ENCODE results near the gene CSNK1G1.
"Not testable (repeated sequence)": the region's sequence is repeated elsewhere in the genome, so short reads cannot be mapped to it uniquely, and the experiment has no call there.

CSNK1G1 gene

GRCh38 chr15:64285871-64286270 lies 70.1 kb downstream of the CSNK1G1 start:
- no peak for DNase-seq

GRCh38 chr15:64285150-64285549 lies 70.8 kb downstream of the CSNK1G1 start:
- no peak for DNase-seq

GRCh38 chr15:64284042-64284441 lies 71.9 kb downstream of the CSNK1G1 start:
- peak in 1 of 2 donors; percentile 71 for DNase-seq

GRCh38 chr15:64282701-64283100 lies 73.3 kb downstream of the CSNK1G1 start:
- no peak for DNase-seq

GRCh38 chr15:64279131-64279530 lies 76.8 kb downstream of the CSNK1G1 start:
- no peak for DNase-seq

- DNase-seq: no peak
Observed at GRCh38 chr15:64275934-64276333, 80.0 kb downstream of the CSNK1G1 start.

- DNase-seq: peak in 1 of 2 donors; percentile 33
Observed at GRCh38 chr15:64274341-64274950, 81.5 kb downstream of the CSNK1G1 start.

GRCh38 chr15:64267331-64267973 lies 88.5 kb downstream of the CSNK1G1 start:
- DNase-seq: no peak

- not testable (repeated sequence) for DNase-seq
Observed at GRCh38 chr15:64265188-64265587, 90.8 kb downstream of the CSNK1G1 start.

GRCh38 chr15:64264502-64264901 lies 91.5 kb downstream of the CSNK1G1 start:
- no peak for DNase-seq

GRCh38 chr15:64263567-64263966 lies 92.4 kb downstream of the CSNK1G1 start:
- peak in 1 of 2 donors; percentile 45 for DNase-seq

- DNase-seq: peak in 1 of 2 donors; percentile 27
Observed at GRCh38 chr15:64256051-64256450, 99.9 kb downstream of the CSNK1G1 start.

- no peak for DNase-seq
Observed at GRCh38 chr15:64251658-64252057, 104.3 kb downstream of the CSNK1G1 start.

- no peak for DNase-seq
Observed at GRCh38 chr15:64251121-64251520, 104.9 kb downstream of the CSNK1G1 start.

- DNase-seq: no peak
Observed at GRCh38 chr15:64249883-64250575, 105.9 kb downstream of the CSNK1G1 start.

- DNase-seq: no peak
Observed at GRCh38 chr15:64249406-64249805, 106.6 kb downstream of the CSNK1G1 start.

- peak in 1 of 2 donors; percentile 48 for DNase-seq
Observed at GRCh38 chr15:64247906-64248541, 107.9 kb downstream of the CSNK1G1 start.

GRCh38 chr15:64247535-64247905 lies 108.5 kb downstream of the CSNK1G1 start:
- no peak for DNase-seq

GRCh38 chr15:64246364-64247189 lies 109.4 kb downstream of the CSNK1G1 start:
- DNase-seq: peak in 1 of 2 donors; percentile 2

GRCh38 chr15:64245405-64245804 lies 110.6 kb downstream of the CSNK1G1 start:
- DNase-seq: no peak

- no peak for DNase-seq
Observed at GRCh38 chr15:64237677-64238076, 118.3 kb downstream of the CSNK1G1 start.

- DNase-seq: no peak
Observed at GRCh38 chr15:64236156-64236894, 119.6 kb downstream of the CSNK1G1 start.
